ENCODE data around the gene LEPR.

DNA sequence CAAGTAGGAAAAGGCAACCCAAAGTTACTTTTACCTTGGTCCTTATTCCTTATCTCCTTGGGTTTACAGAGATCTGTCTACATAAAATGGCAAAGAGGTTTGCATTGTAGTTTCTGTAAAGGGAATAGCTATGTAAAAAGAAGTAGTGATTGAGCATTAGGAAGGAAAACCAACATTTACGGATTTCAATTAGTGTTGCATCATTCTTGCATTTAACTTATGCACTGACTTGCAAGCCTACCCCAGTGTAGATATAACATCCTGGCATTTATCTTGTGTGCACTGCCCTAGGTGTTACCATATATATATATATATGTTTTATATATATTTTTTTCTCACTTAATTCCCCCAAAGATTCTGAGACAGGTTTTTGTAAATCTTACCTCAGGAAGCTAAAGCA lies 3.7 kb upstream of the LEPR start:
- TF ChIP-seq, protein P1, sequence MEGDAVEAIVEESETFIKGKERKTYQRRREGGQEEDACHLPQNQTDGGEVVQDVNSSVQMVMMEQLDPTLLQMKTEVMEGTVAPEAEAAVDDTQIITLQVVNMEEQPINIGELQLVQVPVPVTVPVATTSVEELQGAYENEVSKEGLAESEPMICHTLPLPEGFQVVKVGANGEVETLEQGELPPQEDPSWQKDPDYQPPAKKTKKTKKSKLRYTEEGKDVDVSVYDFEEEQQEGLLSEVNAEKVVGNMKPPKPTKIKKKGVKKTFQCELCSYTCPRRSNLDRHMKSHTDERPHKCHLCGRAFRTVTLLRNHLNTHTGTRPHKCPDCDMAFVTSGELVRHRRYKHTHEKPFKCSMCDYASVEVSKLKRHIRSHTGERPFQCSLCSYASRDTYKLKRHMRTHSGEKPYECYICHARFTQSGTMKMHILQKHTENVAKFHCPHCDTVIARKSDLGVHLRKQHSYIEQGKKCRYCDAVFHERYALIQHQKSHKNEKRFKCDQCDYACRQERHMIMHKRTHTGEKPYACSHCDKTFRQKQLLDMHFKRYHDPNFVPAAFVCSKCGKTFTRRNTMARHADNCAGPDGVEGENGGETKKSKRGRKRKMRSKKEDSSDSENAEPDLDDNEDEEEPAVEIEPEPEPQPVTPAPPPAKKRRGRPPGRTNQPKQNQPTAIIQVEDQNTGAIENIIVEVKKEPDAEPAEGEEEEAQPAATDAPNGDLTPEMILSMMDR (IDR thresholded peaks at IDR 0.05; ENCODE audit: low read length): no peak
- no peak for TF ChIP-seq EZH2 (IDR thresholded peaks at IDR 0.05; ENCODE audit: borderline replicate concordance, low read length)
